HG03039 (cell line): ENCODE measurements around the gene WWOX.

Experiments
- ATAC-seq: cut with Tn5 transposase; IDR thresholded peaks from one replicate; pipeline ENCODE4 v1.9.1; 2021; ENCODE audit warnings: mild to moderate bottlenecking, moderate library complexity; ENCODE audit not compliant: unreplicated experiment

WWOX gene

DNA sequence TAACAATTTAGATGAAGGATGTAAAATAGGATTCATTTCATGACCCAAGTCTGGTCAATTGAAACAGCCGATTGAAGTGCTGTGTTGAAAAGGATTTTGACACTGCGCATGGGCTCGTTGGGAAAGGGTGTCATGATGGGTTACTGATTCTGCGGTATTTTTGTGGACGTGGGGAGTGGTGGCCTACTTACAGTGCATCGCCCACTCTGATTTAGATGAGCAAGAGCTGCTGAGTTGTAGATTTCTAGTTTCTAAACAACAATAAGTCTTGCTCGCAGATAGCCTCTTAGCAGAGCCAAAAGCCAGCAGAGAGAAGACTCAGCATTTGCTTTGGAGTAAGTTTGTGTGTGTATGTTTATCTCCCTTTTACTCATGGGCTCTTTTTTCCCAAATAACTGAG is 770.0 kb downstream of the WWOX start:
- no peak for ATAC-seq

- ATAC-seq: no peak
Measured at GRCh38 chr16:78871241-78871640, 771.8 kb downstream of the WWOX start.

DNA sequence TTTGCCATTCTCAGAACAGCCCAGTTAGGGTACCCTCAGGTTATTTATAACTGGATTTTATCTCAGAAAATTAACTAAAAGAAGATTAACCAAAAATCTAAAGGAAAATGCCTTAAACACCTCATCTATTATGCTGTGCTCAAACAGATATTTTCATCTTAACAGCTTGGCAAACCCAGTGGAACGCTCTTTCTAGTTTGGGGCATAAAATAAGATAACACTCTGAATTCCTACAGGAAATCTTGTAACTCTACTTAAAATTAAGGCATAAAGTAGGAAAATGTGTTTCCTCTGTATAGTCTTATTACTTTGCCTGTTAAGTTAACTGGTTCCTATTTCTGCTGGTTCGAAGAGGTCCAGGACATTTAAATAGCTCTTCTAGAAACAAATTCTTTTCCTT is 777.2 kb downstream of the WWOX start:
- ATAC-seq: no peak

- ATAC-seq: no peak
Measured at GRCh38 chr16:78877114-78877655, 777.7 kb downstream of the WWOX start.

DNA sequence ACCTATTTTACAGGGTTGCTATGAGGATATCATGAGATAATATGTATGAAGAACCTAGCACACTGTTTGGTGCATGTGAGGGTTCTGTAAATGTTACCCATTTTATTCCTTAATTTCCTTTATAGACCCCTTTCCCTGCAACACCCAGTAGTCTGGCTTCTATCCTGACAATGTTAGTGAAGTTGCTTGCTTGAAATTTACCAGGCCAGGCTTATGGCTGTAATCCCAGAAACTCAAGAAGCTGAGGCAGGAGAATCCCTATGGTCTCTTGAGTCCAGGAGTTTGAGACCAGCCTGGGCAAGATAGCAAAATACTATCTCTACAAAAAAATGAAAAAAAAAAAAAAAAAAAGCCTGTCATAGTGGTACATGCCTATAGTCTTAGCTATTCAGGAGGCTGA is 779.1 kb downstream of the WWOX start:
- no peak for ATAC-seq

DNA sequence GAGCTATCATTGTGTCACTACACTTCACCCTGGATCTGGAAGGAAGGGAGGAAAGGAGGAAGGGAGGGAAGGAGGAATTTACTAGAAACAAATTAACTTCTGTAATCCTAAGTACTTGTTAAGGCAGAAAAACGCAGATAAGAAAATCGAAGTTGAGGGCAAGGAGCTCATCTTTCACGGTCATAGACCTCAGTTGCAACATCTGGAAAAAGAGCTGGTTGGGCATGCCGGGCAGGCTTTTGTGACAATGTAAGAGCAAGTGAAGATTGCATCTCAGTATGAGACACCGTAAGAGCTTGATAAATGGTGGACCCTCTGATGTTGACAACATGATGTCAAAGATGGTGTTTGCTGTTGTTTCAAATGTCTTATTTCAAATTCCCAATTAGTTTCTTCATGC is 779.6 kb downstream of the WWOX start:
- ATAC-seq: no peak

GRCh38 chr16:78882150-78882549 is 782.7 kb downstream of the WWOX start:
- no peak for ATAC-seq

- no peak for ATAC-seq
Measured at GRCh38 chr16:78882751-78883150, 783.3 kb downstream of the WWOX start.

- no peak for ATAC-seq
Measured at GRCh38 chr16:78884204-78884603, 784.8 kb downstream of the WWOX start.

GRCh38 chr16:78889346-78889745 is 789.9 kb downstream of the WWOX start:
- no peak for ATAC-seq

DNA sequence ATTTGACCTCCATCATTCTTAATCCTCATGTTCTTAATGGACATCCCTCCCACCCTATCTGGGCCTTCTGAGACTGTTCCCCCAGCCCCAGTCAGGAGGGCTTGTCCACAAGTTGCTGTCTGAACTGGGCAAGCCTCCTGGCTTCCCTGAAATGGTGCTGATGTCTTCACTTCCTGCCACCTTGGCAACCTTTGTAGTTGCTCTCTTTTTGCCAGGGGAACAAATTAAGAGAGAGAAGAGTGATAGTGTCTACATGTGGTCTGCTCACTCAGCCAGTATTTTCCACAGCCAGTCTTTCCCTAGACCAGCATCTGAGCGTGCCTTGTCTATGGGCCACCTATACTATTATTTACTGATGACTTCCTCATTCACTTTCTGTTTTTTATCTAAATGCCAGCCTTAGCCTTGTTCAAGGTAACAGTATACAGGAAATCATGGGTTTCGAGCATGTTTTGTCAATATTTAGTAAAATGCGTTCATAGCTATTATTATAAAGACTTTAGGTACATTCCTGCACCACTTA is 791.0 kb downstream of the WWOX start:
- no peak for ATAC-seq

DNA sequence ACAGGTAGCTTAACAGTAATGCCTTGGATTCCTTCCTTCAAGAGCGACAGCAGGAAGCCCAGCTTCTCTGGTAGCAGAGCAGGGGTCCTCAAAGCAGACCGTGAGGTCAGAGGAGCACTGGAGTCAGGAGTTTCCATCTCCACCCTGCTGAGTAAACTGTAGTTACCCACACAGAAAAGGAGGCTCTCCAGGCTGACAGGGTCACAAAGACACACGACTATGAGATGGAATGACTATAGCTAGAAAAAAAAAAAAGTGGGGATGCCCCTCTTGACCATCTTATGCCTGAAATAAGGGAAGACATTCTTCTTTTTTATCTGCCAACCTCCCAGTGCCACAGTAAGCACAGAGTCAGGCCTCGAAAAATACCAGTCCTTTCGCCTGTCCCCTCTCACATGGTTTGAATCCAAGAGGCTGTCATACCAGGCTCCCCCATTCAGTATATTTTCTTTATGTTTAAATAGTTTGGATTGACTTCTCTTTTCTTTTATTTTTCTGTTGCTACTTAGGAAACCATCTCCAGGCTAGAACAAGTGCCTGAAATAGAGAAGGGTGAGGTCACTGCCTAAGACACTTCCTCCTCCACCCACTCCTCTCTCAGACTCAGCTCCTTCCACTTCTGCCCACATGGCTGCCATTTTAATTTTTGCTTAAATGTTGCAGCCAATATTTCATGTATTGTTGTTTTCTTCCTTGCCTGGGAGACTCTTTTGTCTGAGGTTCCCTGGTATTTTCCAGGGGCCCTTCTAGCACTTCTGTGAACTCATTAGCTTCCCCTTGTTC is 793.7 kb downstream of the WWOX start:
- no peak for ATAC-seq

GRCh38 chr16:78894886-78895285 is 795.4 kb downstream of the WWOX start:
- ATAC-seq: no peak

GRCh38 chr16:78895681-78896080 is 796.2 kb downstream of the WWOX start:
- no peak for ATAC-seq

DNA sequence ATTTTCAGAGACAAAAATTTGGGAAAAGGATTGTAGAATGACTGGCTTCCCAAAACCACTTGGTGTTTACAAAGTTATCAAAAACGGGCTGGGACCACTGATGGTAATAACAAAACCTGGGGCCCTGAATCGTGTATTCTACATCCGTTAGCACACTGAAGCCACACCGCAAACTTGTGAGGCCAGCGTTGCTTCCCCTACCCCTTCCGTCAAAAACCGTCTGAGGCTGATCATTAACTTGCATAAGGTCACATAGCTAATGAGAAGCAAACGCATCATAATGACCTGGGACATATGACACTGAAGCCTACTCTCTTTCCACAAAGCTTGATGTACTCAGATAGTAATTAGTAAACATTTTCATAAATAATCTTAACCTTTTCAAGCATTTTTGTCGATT is 796.8 kb downstream of the WWOX start:
- no peak for ATAC-seq

GRCh38 chr16:78897299-78897698 is 797.8 kb downstream of the WWOX start:
- ATAC-seq: no peak

DNA sequence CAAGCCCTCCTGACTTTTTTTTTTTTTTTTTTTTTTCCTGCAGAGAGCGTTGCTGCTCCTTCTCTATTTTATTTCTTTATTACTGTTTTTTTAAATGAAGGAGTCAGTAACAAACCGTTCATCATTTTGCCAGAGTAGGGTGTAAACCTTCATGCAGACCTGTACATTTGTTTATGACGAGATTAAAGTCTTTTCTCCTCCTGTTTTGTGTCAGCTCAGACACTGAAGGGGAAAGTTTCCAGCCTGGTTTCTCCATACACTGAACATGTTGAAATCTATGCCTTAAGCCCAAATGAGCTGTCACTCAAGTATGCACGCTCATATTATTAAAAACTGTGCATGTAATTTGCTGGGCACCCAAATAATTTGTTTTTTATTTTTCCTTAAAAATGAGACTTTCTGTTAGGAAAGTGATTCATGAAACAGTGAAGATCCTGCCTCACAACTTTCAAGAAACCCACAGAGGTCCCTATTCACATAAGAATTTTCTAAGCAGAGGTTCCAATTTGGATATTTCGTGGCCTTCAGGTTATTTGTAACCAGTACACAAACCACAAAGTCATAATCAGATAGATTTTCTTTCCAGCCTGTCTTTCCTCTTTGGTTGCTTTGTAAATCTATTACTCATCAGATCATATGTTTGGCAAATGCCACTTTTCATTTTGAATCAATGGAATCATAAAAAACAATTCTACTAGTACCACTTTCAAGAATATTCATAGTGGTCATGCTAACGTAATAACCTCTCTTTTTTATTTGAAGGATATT is 800.8 kb downstream of the WWOX start:
- no peak for ATAC-seq

DNA sequence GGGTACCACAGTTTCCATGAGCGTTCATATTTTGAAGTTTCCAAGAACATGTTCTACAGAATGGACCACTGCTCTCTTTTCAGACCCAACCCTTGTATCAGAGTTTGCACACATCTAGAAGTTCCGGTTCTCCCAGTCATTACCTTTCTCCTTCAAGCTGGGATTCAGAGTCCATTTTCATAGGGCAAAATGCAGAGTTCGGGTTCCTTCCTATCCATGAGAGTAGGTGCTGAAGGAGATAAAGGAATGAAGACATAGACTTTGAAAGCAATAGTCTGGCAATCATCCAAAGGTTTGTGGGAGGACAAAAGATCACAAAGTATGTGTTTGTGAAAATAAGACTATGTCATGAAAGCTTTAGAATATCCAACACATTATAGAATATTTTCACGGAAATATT is 801.5 kb downstream of the WWOX start:
- no peak for ATAC-seq

DNA sequence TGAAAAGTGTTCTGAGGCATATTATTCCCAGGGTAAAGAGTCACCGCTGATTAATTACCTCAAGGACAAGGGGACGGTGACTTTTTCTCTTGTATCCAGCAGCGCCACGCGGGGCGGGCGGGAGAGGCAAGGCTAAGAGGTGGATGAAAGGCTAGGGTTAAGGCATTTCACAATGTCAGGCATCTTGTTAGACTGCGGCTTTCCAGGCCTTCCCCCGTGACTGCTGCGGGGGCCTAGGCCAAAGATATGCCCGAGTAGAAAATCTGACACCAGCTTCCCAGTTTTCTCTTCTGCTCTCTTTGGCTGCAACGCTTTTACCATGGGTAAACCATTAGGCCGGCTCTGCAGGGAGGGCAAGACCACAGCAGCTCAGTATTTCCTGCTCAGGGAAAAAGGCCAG is 802.9 kb downstream of the WWOX start:
- no peak for ATAC-seq

DNA sequence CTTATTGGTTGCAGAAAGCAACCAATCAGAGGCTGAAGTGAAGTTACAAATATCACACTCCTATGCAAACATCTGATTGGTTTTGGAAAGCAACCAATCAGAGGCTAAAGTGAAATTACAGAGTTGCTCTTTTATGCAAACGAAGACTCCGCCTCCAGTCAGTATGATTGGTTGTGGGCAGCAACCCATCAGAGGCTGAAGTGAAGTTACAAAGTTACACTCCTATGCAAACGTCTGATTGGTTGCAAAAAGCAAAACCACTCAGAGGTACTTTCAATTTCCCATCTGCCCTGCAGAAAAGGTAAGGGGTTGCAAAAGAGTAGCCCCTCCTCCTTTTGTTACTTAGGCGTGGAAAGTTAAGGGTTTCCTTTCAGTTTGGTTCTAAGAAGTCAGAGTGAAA is 803.8 kb downstream of the WWOX start:
- no peak for ATAC-seq

DNA sequence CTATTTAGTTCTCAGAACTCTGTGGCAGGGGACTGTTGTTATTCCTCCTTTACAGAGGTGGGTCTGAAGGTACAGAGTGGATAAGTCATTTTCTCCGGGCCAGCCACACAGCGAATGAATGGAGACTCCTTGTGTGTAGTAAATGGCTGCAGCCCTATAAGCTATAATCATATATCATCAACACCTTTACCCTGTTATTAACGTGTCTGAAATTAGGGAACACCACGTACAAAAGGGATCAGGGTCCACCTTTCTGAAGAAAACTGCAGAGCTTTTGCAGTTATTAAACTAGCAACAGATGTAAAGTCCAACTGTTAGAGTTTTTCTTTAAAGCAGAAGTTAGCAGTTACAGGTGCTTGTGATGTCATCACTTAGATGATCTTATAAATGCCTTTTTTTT is 804.4 kb downstream of the WWOX start:
- no peak for ATAC-seq

GRCh38 chr16:78906135-78906534 is 806.7 kb downstream of the WWOX start:
- no peak for ATAC-seq
